Spleen (tissue), 11 donors: ENCODE results near the gene WDR62. TPM values are rescaled to one million over a fixed set of nuclear protein-coding genes. Genes with fewer than 3 reads are reported as not detected.
"Not testable (repeated sequence)": the region's sequence is repeated elsewhere in the genome, so short reads cannot be mapped to it uniquely, and the experiment has no call there.

Experiments
- DNase-seq: peaks from one replicate; pipeline ENCODE4 v3.0.0-alpha.2; 2020
- H3K27ac ChIP-seq, 8 donors: fragments of 200-600 bp; sonication (generic) in 7 of 8; 1 replicate in 4 of 8; 2 replicates in 4 of 8; pipeline versions ENCODE4 v1.5.0 to v1.8.0; 2016 to 2021; ENCODE audit warnings: inconsistent platforms in 4 of 8, mild to moderate bottlenecking in 4 of 8, moderate library complexity in 1 of 8
- H3K27me3 ChIP-seq, 7 donors: fragments of 200-600 bp; sonication (generic) in 6 of 7; replicated peaks in 1 of 7; 1 replicate in 4 of 7; 2 replicates in 3 of 7; pipeline versions ENCODE4 v1.5.0 to v1.8.0; 2016 to 2021; ENCODE audit warnings: inconsistent platforms in 3 of 7, mild to moderate bottlenecking in 1 of 7
- H3K36me3 ChIP-seq, 6 donors: fragments of 200-600 bp; sonication (generic) in 5 of 6; 1 replicate in 4 of 6; 2 replicates in 2 of 6; pipeline versions ENCODE4 v1.5.0 to v1.8.0; 2016 to 2021; ENCODE audit warnings: inconsistent platforms in 2 of 6
- H3K4me1 ChIP-seq, 6 donors: fragments of 200-600 bp; sonication (generic) in 5 of 6; 1 replicate in 3 of 6; 2 replicates in 3 of 6; pipeline versions ENCODE4 v1.5.0 to v1.8.0; 2016 to 2021; ENCODE audit warnings: inconsistent platforms in 3 of 6
- H3K4me3 ChIP-seq, 8 donors: fragments of 200-600 bp; sonication (generic) in 7 of 8; 1 replicate in 4 of 8; 2 replicates in 4 of 8; pipeline versions ENCODE4 v1.5.0 to v1.8.0; 2016 to 2021; ENCODE audit warnings: inconsistent platforms in 4 of 8, mild to moderate bottlenecking in 4 of 8, moderate library complexity in 2 of 8
- H3K9me3 ChIP-seq, 8 donors: fragments of 200-600 bp; sonication (generic) in 7 of 8; 1 replicate in 4 of 8; 2 replicates in 4 of 8; pipeline versions ENCODE4 v1.5.0 to v1.8.0; 2016 to 2021; ENCODE audit warnings: inconsistent platforms in 4 of 8
- CTCF ChIP-seq, 11 experiments: fragments of 200-600 bp in 7 of 11; fragments of 450-650 bp in 4 of 11; sonication (generic) in 4 of 11; IDR thresholded peaks in 8 of 11; conservative IDR thresholded peaks in 3 of 11; 1 replicate in 7 of 11; 2 replicates in 4 of 11; pipeline versions ENCODE4 v1.4.0 to v1.8.0; 2016 to 2021; ENCODE audit warnings: antibody characterized with exemption in 11 of 11, inconsistent platforms in 4 of 11, mild to moderate bottlenecking in 1 of 11
- POLR2A ChIP-seq, 3 donors: fragments of 450-650 bp; IDR thresholded peaks; one replicate each; pipeline ENCODE4 v1.5.1; 2017; ENCODE audit warnings: antibody characterized with exemption in 3 of 3, mild to moderate bottlenecking in 1 of 3
- POLR2AphosphoS5 ChIP-seq, 3 donors: sonication (generic); formaldehyde crosslinking; IDR thresholded peaks; one replicate each; pipeline ENCODE4 v1.5.1; 2017; ENCODE audit warnings: antibody characterized with exemption in 3 of 3
- WGBS, 5 donors: extraction: QIAGEN DNeasy Blood & Tissue Kit in 3 of 5; methylation state at CpG; one replicate each; pipeline versions ENCODE4 v1.1.5 to v1.1.7; 2013 to 2018; 5-methylcytosine and 5-hydroxymethylcytosine counted together
- intact Hi-C: fragments of 100-400 bp; cut with DNase I; formaldehyde crosslinking; loops from one replicate; pipeline ENCODE4 v1.15.0; 2023; ENCODE audit warnings: low total_unique reads
- polyA plus RNA-seq, 3 donors: library from polyadenylated mRNA; stranded (reverse); fragments of 200-250 nt; gene quantifications; one replicate each; pipeline ENCODE4 v1.2.1, GENCODE V29; 2013
- total RNA-seq, 7 donors: library from RNA; depleted of rRNA in 3 of 7; stranded (reverse); fragments of >200 nt in 3 of 7; fragmentation: NEBNext Ultra II Directional in 4 of 7; extraction: Animal tissue kit (Norgen Biotek cat#: 25700) in 4 of 7; gene quantifications; one replicate each; pipeline versions ENCODE4 v1.1.0 to v1.2.1, GENCODE V29; 2016 to 2021
- donor health status: healthy with polysubstance abuse.
- donor health status: DM: no; HTN: no; CAD: no; lungs with moderate emphysema.
- donor health status: DM: no; HTN: no; CAD: no.
- donor health status: Bipolar disorder and iron deficiency.
- donor health status: healthy.
- donor health status: DM: no; HTN: no; CAD: no.
- donor health status: DM: yes; HTN: yes; CAD: no.

The WDR62 gene
- total and polyA plus RNA-seq, 10 donors = 1.3 to 5.2 (median 2.2) TPM

GRCh38 chr19:36040495-36040894, 14.2 kb upstream of the WDR62 start:
- Histone ChIP-seq H3K9me3 (no peaks in the 10 kb centered on the region), H3K27me3 (no peaks in the 10 kb centered on the region), H3K27ac (no peak overlapping the region), H3K4me3 (no peak overlapping the region), H3K36me3 (peaks cover 0 to 40% (median 13%) of the 10 kb centered on the region in 6 donors), H3K4me1 (peaks cover 0 to 10% (median 0%) of the 10 kb centered on the region in 6 donors)
- intact Hi-C loops = no loop called here
- DNase-seq = no peak
- TF ChIP-seq POLR2AphosphoS5 (IDR thresholded peaks at IDR 0.05) (no peak), CTCF (IDR thresholded peaks at IDR 0.05 in 8 of 11, conservative IDR thresholded peaks at IDR 0.05 in 3 of 11) (no peak), POLR2A (IDR thresholded peaks at IDR 0.05) (no peak)
- 84 to 91% (median 89%) methylated on average over 6 of the region's 6 CpGs for WGBS, 5 donors

- H3K27me3 ChIP-seq, H3K9me3 ChIP-seq, DNase-seq, intact Hi-C loops, H3K4me1 ChIP-seq, H3K4me3 ChIP-seq: not testable (repeated sequence)
- Histone ChIP-seq H3K36me3 (peaks cover 0 to 43% (median 13%) of the 10 kb centered on the region in 6 donors), H3K27ac (peak overlapping the region in 6 of 8 donors; percentile 32 to 71 (median 46))
- 87 to 95% (median 92%) methylated on average over 6 of the region's 6 CpGs for WGBS, 5 donors
Observed at GRCh38 chr19:36041092-36041491, 13.6 kb upstream of the WDR62 start.

GRCh38 chr19:36041831-36042230, 12.9 kb upstream of the WDR62 start:
- Histone ChIP-seq H3K27me3 (no peaks in the 10 kb centered on the region), H3K36me3 (peaks cover 0 to 43% (median 13%) of the 10 kb centered on the region in 6 donors), H3K27ac (peak overlapping the region in 7 of 8 donors; percentile 38 to 71 (median 53)), H3K4me1 (peaks cover 0 to 10% (median 0%) of the 10 kb centered on the region in 6 donors), H3K9me3 (no peaks in the 10 kb centered on the region), H3K4me3 (no peak overlapping the region)
- 27 to 58% (median 48%) methylated on average over 3 of the region's 3 CpGs for WGBS, 5 donors
- no peak for DNase-seq
- intact Hi-C loops = no loop called here
- no peak for TF ChIP-seq CTCF (IDR thresholded peaks at IDR 0.05 in 8 of 11, conservative IDR thresholded peaks at IDR 0.05 in 3 of 11)
- no peak for TF ChIP-seq POLR2AphosphoS5 (IDR thresholded peaks at IDR 0.05)
- TF ChIP-seq POLR2A (IDR thresholded peaks at IDR 0.05) = no peak

- Histone ChIP-seq H3K4me1 (peaks cover 0 to 10% (median 0%) of the 10 kb centered on the region in 6 donors), H3K27ac (no peak overlapping the region), H3K4me3 (no peak overlapping the region), H3K27me3 (no peaks in the 10 kb centered on the region), H3K9me3 (no peaks in the 10 kb centered on the region), H3K36me3 (peaks cover 0 to 26% (median 6%) of the 10 kb centered on the region in 6 donors)
- 90 to 100% (median 94%) methylated on average over 2 of the region's 2 CpGs for WGBS, 5 donors
- intact Hi-C loops = no loop called here
- DNase-seq = no peak
- no peak for TF ChIP-seq POLR2AphosphoS5 (IDR thresholded peaks at IDR 0.05)
- TF ChIP-seq POLR2A (IDR thresholded peaks at IDR 0.05) = no peak
- no peak for TF ChIP-seq CTCF (IDR thresholded peaks at IDR 0.05 in 8 of 11, conservative IDR thresholded peaks at IDR 0.05 in 3 of 11)
Observed at GRCh38 chr19:36043952-36044351, 10.7 kb upstream of the WDR62 start.
